GM12891 (cell line): Measurements from ENCODE around the gene EXOC4.

ENCODE experiments used
- DNase-seq: peaks from one replicate; pipeline ENCODE4 v3.0.0; 2011; ENCODE audit warnings: low spot score; ENCODE audit not compliant: insufficient read length
- FAIRE-seq: peaks from 2 replicates; lab custom pipeline; 2011; peaks lifted over from hg19 to GRCh38; lab: Jason Lieb, UNC
- PAX5 ChIP-seq: IDR thresholded peaks from 2 replicates; pipeline ENCODE4 v1.6.1; 2011; ENCODE audit warnings: low read length, moderate library complexity, mild to moderate bottlenecking; ENCODE audit not compliant: insufficient read depth, severe bottlenecking
- POLR2A ChIP-seq: IDR thresholded peaks from 2 replicates; pipeline ENCODE4 v1.6.1; 2011; ENCODE audit warnings: low read depth, low read length, control low read depth
- POLR2AphosphoS5 ChIP-seq: IDR thresholded peaks from 2 replicates; pipeline ENCODE4 v1.6.1; 2011; ENCODE audit warnings: low read depth, low read length, control low read depth
- POU2F2 ChIP-seq: IDR thresholded peaks from 2 replicates; pipeline ENCODE4 v1.6.1; 2011; ENCODE audit warnings: low read depth, mild to moderate bottlenecking, control low read depth, low read length, moderate library complexity
- SPI1 ChIP-seq: IDR thresholded peaks from 2 replicates; pipeline ENCODE4 v1.6.1; 2011; ENCODE audit warnings: low read depth, low read length, control low read depth
- TAF1 ChIP-seq: IDR thresholded peaks from 2 replicates; pipeline ENCODE4 v1.6.1; 2011; ENCODE audit warnings: low read depth, low read length, control low read depth

Gene EXOC4

GRCh38 chr7:133796782-133797745 lies 544.2 kb downstream of the EXOC4 start:
- FAIRE-seq, result no peak
- no peak for DNase-seq
- TF ChIP-seq TAF1, result no peak
- no peak for TF ChIP-seq POLR2A
- TF ChIP-seq PAX5, result no peak
- TF ChIP-seq POLR2AphosphoS5, result no peak
- no peak for TF ChIP-seq POU2F2
- no peak for TF ChIP-seq SPI1

- DNase-seq, result no peak
- TF ChIP-seq PAX5, result no peak
- no peak for TF ChIP-seq POU2F2
- no peak for TF ChIP-seq POLR2AphosphoS5
- no peak for TF ChIP-seq TAF1
- no peak for TF ChIP-seq SPI1
- no peak for TF ChIP-seq POLR2A
- FAIRE-seq, result no peak
Measured at GRCh38 chr7:133797818-133798520, 545.1 kb downstream of the EXOC4 start.

GRCh38 chr7:133801341-133801740 lies 548.5 kb downstream of the EXOC4 start:
- TF ChIP-seq SPI1, result no peak
- TF ChIP-seq POU2F2, result no peak
- no peak for TF ChIP-seq TAF1
- TF ChIP-seq POLR2A, result no peak
- TF ChIP-seq POLR2AphosphoS5, result no peak
- TF ChIP-seq PAX5, result no peak
- no peak for FAIRE-seq
- no peak for DNase-seq

- FAIRE-seq (no peak), DNase-seq (no peak)
- TF ChIP-seq POLR2A, result no peak
Measured at GRCh38 chr7:133804127-133804526, 551.2 kb downstream of the EXOC4 start.

GRCh38 chr7:133805426-133805825 lies 552.5 kb downstream of the EXOC4 start:
- no peak for DNase-seq
- TF ChIP-seq SPI1, result no peak
- TF ChIP-seq PAX5, result no peak

GRCh38 chr7:133807624-133808492 lies 555.0 kb downstream of the EXOC4 start:
- FAIRE-seq, result no peak
- TF ChIP-seq SPI1, result no peak
- TF ChIP-seq POLR2A, result no peak
- DNase-seq, result no peak

More at GRCh38 chr7:133805426-133805825, 552.5 kb downstream of the EXOC4 start:
- FAIRE-seq, result no peak

- DNase-seq (no peak), FAIRE-seq (no peak)
- TF ChIP-seq TAF1 (no peak), SPI1 (no peak), POU2F2 (no peak), POLR2AphosphoS5 (no peak)
Measured at GRCh38 chr7:133808493-133808866, 555.6 kb downstream of the EXOC4 start.

- FAIRE-seq (no peak), DNase-seq (no peak)
- TF ChIP-seq POLR2A (no peak), POLR2AphosphoS5 (no peak), PAX5 (no peak), TAF1 (no peak), SPI1 (no peak), POU2F2 (no peak)
Measured at GRCh38 chr7:133812877-133813276, 560.0 kb downstream of the EXOC4 start.

- no peak for TF ChIP-seq POLR2AphosphoS5
- no peak for TF ChIP-seq TAF1
- no peak for TF ChIP-seq POU2F2
- TF ChIP-seq SPI1, result no peak
- no peak for TF ChIP-seq PAX5
- TF ChIP-seq POLR2A, result no peak
- FAIRE-seq (no peak), DNase-seq (no peak)
Measured at GRCh38 chr7:133815611-133816210, 562.8 kb downstream of the EXOC4 start.
